IMR-90 (cell line): ENCODE results near the gene SLC2A13. TPM values are rescaled to one million over a fixed set of nuclear protein-coding genes. Genes with fewer than 3 reads are reported as not detected.

Experiments
- ATAC-seq: fragments of 200-7000 bp; cut with Tn5 transposase; 2 replicates; pipeline ENCODE4 v1.9.1; 2020; ENCODE audit warnings: low read depth, mild to moderate bottlenecking, moderate library complexity
- BruUV-seq: library from RNA; stranded (reverse); fragments of 400-500 nt; replicated peaks from 2 replicates; lab custom pipeline; 2021; lab: Mats Ljungman, UMichigan
- CTCF ChIA-PET: fragments of 300-600 bp; formaldehyde crosslinking; extraction: SDS; loops from one replicate; lab custom pipeline; 2021; ENCODE audit warnings: antibody characterized with exemption; lab: Yijun Ruan, JAX
- POLR2A ChIA-PET: fragments of 300-600 bp; sonication (Branson Sonifier 250); formaldehyde crosslinking; loops from one replicate; lab custom pipeline; 2022; ENCODE audit warnings: antibody characterized with exemption; ENCODE audit not compliant: unreplicated experiment; lab: Charles Lee
- DNase-seq: peaks from one replicate; pipeline ENCODE4 v3.0.0; 2013
- H2AFZ ChIP-seq: replicated peaks from 2 replicates; pipeline ENCODE3; 2013; ENCODE audit warnings: low read length, mild to moderate bottlenecking; ENCODE audit not compliant: poor library complexity
- H2AK5ac ChIP-seq: 2 replicates; pipeline ENCODE4 v1.6.1; 2013; ENCODE audit warnings: low read depth, low read length, inconsistent platforms
- H2AK9ac ChIP-seq: replicated peaks from 2 replicates; pipeline ENCODE3; 2013; ENCODE audit warnings: mild to moderate bottlenecking, low read depth, low read length, moderate library complexity; ENCODE audit not compliant: poor library complexity
- H2BK120ac ChIP-seq: 2 replicates; pipeline ENCODE4 v1.6.1; 2013; ENCODE audit warnings: low read depth, low read length, inconsistent platforms
- H2BK15ac ChIP-seq: 3 replicates; pipeline ENCODE4 v1.6.1; 2013; ENCODE audit warnings: low read depth, low read length, inconsistent platforms
- H2BK20ac ChIP-seq: 2 replicates; pipeline ENCODE4 v1.6.1; 2013; ENCODE audit warnings: low read depth, mild to moderate bottlenecking, inconsistent platforms, low read length, moderate library complexity
- H2BK5ac ChIP-seq: 2 replicates; pipeline ENCODE4 v1.6.1; 2013; ENCODE audit warnings: mild to moderate bottlenecking, low read depth, low read length, inconsistent platforms; ENCODE audit not compliant: poor library complexity, severe bottlenecking
- H3K14ac ChIP-seq: replicated peaks from 2 replicates; pipeline ENCODE4 v1.6.1; 2013; ENCODE audit warnings: low read depth, low read length, inconsistent platforms
- H3K18ac ChIP-seq: 2 replicates; pipeline ENCODE4 v1.6.1; 2013; ENCODE audit warnings: low read depth, low read length, control low read depth
- H3K23ac ChIP-seq: 2 replicates; pipeline ENCODE4 v1.6.1; 2013; ENCODE audit warnings: low read depth, low read length, inconsistent platforms
- H3K27ac ChIP-seq: 2 replicates; pipeline ENCODE4 v1.5.1; 2013; ENCODE audit warnings: mild to moderate bottlenecking, control low read depth, low read length; ENCODE audit not compliant: insufficient read depth
- H3K27me3 ChIP-seq: 2 replicates; pipeline ENCODE4 v1.6.1; 2013; ENCODE audit warnings: low read length; ENCODE audit not compliant: control insufficient read depth, insufficient read depth
- H3K36me3 ChIP-seq: 2 replicates; pipeline ENCODE4 v1.6.1; 2013; ENCODE audit warnings: low read length, mixed read lengths; ENCODE audit not compliant: control insufficient read depth, insufficient read depth
- H3K4ac ChIP-seq: 2 replicates; pipeline ENCODE4 v1.6.1; 2013; ENCODE audit warnings: low read depth, low read length, inconsistent platforms
- H3K4me1 ChIP-seq: 2 replicates; pipeline ENCODE4 v1.6.1; 2013; ENCODE audit warnings: low read length, mixed read lengths; ENCODE audit not compliant: control insufficient read depth, insufficient read depth
- H3K4me2 ChIP-seq: 2 replicates; pipeline ENCODE4 v1.6.1; 2013; ENCODE audit warnings: low read depth, mild to moderate bottlenecking, control low read depth, low read length, moderate library complexity
- H3K4me3 ChIP-seq: 2 replicates; pipeline ENCODE4 v1.5.1; 2013; ENCODE audit warnings: low read depth, mild to moderate bottlenecking, control low read depth, low read length, moderate library complexity; ENCODE audit not compliant: insufficient read depth
- H3K56ac ChIP-seq: 2 replicates; pipeline ENCODE4 v1.6.1; 2013; ENCODE audit warnings: low read length, inconsistent platforms; ENCODE audit not compliant: insufficient read depth; ENCODE audit errors: extremely low read depth
- H3K79me1 ChIP-seq, 2 experiments: 2 replicates each; pipeline ENCODE4 v1.6.1; 2013; ENCODE audit warnings: low read length in 2 of 2, inconsistent platforms in 1 of 2, low read depth in 1 of 2
- H3K9ac ChIP-seq: 2 replicates; pipeline ENCODE4 v1.6.1; 2013; ENCODE audit warnings: low read depth, low read length, control low read depth
- H3K9me1 ChIP-seq: 2 replicates; pipeline ENCODE4 v1.6.1; 2013; ENCODE audit warnings: low read length, inconsistent platforms; ENCODE audit not compliant: insufficient read depth
- H3K9me3 ChIP-seq: 2 replicates; pipeline ENCODE4 v1.6.1; 2013; ENCODE audit warnings: low read length; ENCODE audit not compliant: control insufficient read depth, insufficient read depth
- H4K20me1 ChIP-seq: 2 replicates; pipeline ENCODE4 v1.6.1; 2013; ENCODE audit warnings: low read length, inconsistent platforms; ENCODE audit not compliant: insufficient read depth
- H4K5ac ChIP-seq: 2 replicates; pipeline ENCODE4 v1.6.1; 2013; ENCODE audit warnings: mild to moderate bottlenecking, low read depth, low read length, control low read depth
- H4K8ac ChIP-seq, 2 experiments: 2 replicates each; pipeline ENCODE4 v1.6.1; 2013; ENCODE audit warnings: low read depth in 2 of 2, low read length in 2 of 2, control low read depth in 1 of 2, inconsistent platforms in 1 of 2
- H4K91ac ChIP-seq: 2 replicates; pipeline ENCODE4 v1.6.1; 2013; ENCODE audit warnings: low read depth, low read length, inconsistent platforms; ENCODE audit not compliant: insufficient read depth
- CEBPB ChIP-seq: IDR thresholded peaks from 2 replicates; pipeline ENCODE4 v1.6.1; 2012; ENCODE audit warnings: low read depth, low read length, improper control_type of control experiment
- ELK1 ChIP-seq: fragments of 150-350 bp; IDR thresholded peaks from 2 replicates; pipeline ENCODE4 v1.6.1; 2016; ENCODE audit warnings: low read depth, mild to moderate bottlenecking, low read length, moderate library complexity, borderline replicate concordance
- FOS ChIP-seq: fragments of 150-350 bp; IDR thresholded peaks from 2 replicates; pipeline ENCODE4 v1.6.1; 2016; ENCODE audit warnings: low read depth, low read length
- MAFK ChIP-seq: IDR thresholded peaks from 2 replicates; pipeline ENCODE4 v1.6.1; 2012; ENCODE audit warnings: low read depth, low read length, improper control_type of control experiment
- POLR2A ChIP-seq: IDR thresholded peaks from 2 replicates; pipeline ENCODE4 v1.6.1; 2012; ENCODE audit warnings: mild to moderate bottlenecking, low read depth, low read length
- RAD21 ChIP-seq: IDR thresholded peaks from 2 replicates; pipeline ENCODE4 v1.6.1; 2012; ENCODE audit warnings: low read length, improper control_type of control experiment
- SMC3 ChIP-seq: fragments of 150-350 bp; IDR thresholded peaks from 2 replicates; pipeline ENCODE4 v1.6.1; 2016; ENCODE audit warnings: low read depth, mild to moderate bottlenecking, antibody characterized with exemption, low read length, moderate library complexity
- dilution Hi-C: fragments of 300-500 bp; cut with HindIII; formaldehyde crosslinking; loops from one replicate; pipeline ENCODE4 v1.14.3; 2018; ENCODE audit warnings: low sequenced_read_pairs; ENCODE audit not compliant: unreplicated experiment
- in situ Hi-C: fragments of 300-500 bp; cut with MboI; formaldehyde crosslinking; loops from 3 replicates; pipeline ENCODE4 v1.14.3; 2019; ENCODE audit warnings: low sequenced_read_pairs, inconsistent platforms, mixed read lengths
- intact Hi-C: fragments of 100-400 bp; cut with micrococcal nuclease; formaldehyde crosslinking; loops from 2 replicates; pipeline ENCODE4 v1.10.0; 2022
- polyA plus RNA-seq, 3 experiments: library from polyadenylated mRNA; depleted of rRNA; stranded (reverse); fragments of >200 nt; gene quantifications; 2 replicates each; pipeline ENCODE4 v1.2.3, GENCODE V29; 2012; ENCODE audit warnings: low replicate concordance in 1 of 3
- total RNA-seq: library from RNA; depleted of rRNA; stranded (reverse); fragments of >200 nt; gene quantifications from 2 replicates; pipeline ENCODE4 v1.2.3, GENCODE V29; 2012

Gene SLC2A13
- total and polyA plus RNA-seq, 2 of the 4 experiments (the other 2 are of a cell fraction): 1.5 to 3.9 TPM

GRCh38 chr12:40044396-40044795 lies 61.5 kb downstream of the SLC2A13 start:
- H4K20me1 ChIP-seq: no peaks in the 10 kb centered on the region
- no peak overlapping the region for H3K9ac ChIP-seq
- in situ Hi-C loops (no loop called here), dilution Hi-C loops (no loop called here), intact Hi-C loops (no loop called here)
- H3K4me3 ChIP-seq: no peak overlapping the region
- ChIA-PET CTCF (no interaction called here), POLR2A (no interaction called here)
- H3K18ac ChIP-seq: no peak overlapping the region
- no peak overlapping the region for H4K91ac ChIP-seq
- H3K4ac ChIP-seq: no peak overlapping the region
- no peaks in the 10 kb centered on the region for H3K9me1 ChIP-seq
- no peak overlapping the region for H2BK5ac ChIP-seq
- H3K4me1 ChIP-seq: no peaks in the 10 kb centered on the region
- H3K9me3 ChIP-seq: no peaks in the 10 kb centered on the region
- no peak overlapping the region for H2BK15ac ChIP-seq
- H3K4me2 ChIP-seq: no peak overlapping the region
- no peak for DNase-seq
- no peak overlapping the region for H4K5ac ChIP-seq
- H3K56ac ChIP-seq: no peak overlapping the region
- no TSS peak for BruUV-seq
- no peak overlapping the region for H3K27ac ChIP-seq
- no peak overlapping the region for H2BK120ac ChIP-seq
- TF ChIP-seq FOS: no peak
- no peak for TF ChIP-seq ELK1
- no peak for TF ChIP-seq SMC3
- no peak for TF ChIP-seq MAFK
- no peak for TF ChIP-seq POLR2A
- TF ChIP-seq RAD21: no peak
- no peak for TF ChIP-seq CEBPB
- H3K27me3 ChIP-seq: no peaks in the 10 kb centered on the region
- no peak for ATAC-seq
- H4K8ac ChIP-seq: no peak overlapping the region
- H3K79me1 ChIP-seq: no peaks in the 10 kb centered on the region
- no peak overlapping the region for H2AK5ac ChIP-seq
- no peaks in the 10 kb centered on the region for H3K36me3 ChIP-seq
- H2AFZ ChIP-seq: no peak overlapping the region
- no peak overlapping the region for H3K23ac ChIP-seq
- H2AK9ac ChIP-seq: no peak overlapping the region
- H3K14ac ChIP-seq: no peak overlapping the region
- H2BK20ac ChIP-seq: no peak overlapping the region
